GM23248 (cell line): ENCODE measurements around the gene IFT122.
"Not testable (repeated sequence)": the region's sequence is repeated elsewhere in the genome, so short reads cannot be mapped to it uniquely, and the experiment has no call there.

Experiments used
- EZH2 ChIP-seq: fragments of 200-600 bp; sonication (generic); IDR thresholded peaks from 2 replicates; pipeline ENCODE4 v1.6.1; 2018; ENCODE audit warnings: antibody characterized with exemption, mild to moderate bottlenecking; ENCODE audit not compliant: insufficient read depth, poor library complexity, severe bottlenecking
- EZH2phosphoT487 ChIP-seq: fragments of 200-600 bp; sonication (generic); IDR thresholded peaks from 2 replicates; pipeline ENCODE4 v1.6.1; 2018; ENCODE audit warnings: antibody characterized with exemption, moderate library complexity, mild to moderate bottlenecking, low read depth; ENCODE audit not compliant: insufficient read depth

DNA sequence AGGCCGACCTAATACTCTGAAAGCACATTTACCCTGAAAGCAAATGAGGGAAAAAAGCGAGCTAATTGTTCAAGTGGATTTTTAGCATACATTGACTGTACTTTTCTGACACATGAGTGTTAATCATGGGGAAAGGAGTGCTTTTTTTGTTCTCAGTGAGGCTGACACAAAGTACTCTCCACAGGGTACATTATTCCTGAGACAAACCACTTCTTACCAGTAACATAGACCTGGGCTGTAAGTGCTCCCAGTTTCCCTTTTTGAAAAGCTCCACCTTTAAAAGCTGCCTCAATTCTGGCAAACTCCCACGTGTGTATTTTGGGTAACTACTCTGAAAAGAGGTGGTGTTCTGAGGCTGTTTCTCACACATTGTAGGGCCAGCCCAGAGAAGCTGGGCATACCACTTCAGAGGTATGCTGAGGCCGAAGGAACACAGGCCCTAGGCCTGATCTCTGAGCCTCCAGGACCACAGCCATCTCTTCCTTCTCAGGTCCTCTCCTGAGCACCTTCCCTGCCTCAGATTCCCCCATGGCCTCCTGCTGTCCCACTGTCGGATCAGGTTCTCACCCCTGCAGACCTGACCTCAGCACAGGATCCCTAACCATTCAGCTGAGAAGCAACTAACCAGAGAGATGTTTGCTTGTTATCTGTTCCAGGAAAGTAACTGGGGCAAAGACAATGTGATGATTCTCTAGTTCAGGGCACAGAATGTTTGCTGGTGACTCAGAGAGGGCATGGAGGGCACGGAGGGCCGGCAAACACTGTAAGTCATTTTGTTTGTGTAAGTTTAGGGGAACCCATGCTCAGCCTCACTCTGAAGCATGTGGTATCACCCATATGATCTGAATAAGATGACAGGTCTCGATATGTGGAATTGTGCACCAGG, 58.8 kb downstream of the IFT122 start:
- not testable (repeated sequence) for TF ChIP-seq EZH2, EZH2phosphoT487
